HCT116 (cell line): ENCODE measurements around the gene IPO11.

Experiments
- CEBPB ChIP-seq: IDR thresholded peaks from 2 replicates; pipeline ENCODE4 v1.6.1; 2012; ENCODE audit warnings: low read depth
- ELF1 ChIP-seq: IDR thresholded peaks from 2 replicates; pipeline ENCODE4 v1.6.1; 2012; ENCODE audit warnings: low read depth, borderline replicate concordance
- EZH2 ChIP-seq: fragments of 200-600 bp; sonication (generic); IDR thresholded peaks from 2 replicates; pipeline ENCODE4 v1.6.1; 2017; ENCODE audit warnings: antibody characterized with exemption, mixed run types
- POLR2A ChIP-seq: IDR thresholded peaks from 2 replicates; pipeline ENCODE4 v1.7.0; 2011; ENCODE audit warnings: borderline replicate concordance; ENCODE audit not compliant: insufficient read depth, insufficient read length; ENCODE audit errors: extremely low read depth
- RAD21 ChIP-seq: IDR thresholded peaks from 2 replicates; pipeline ENCODE4 v1.6.1; 2012; ENCODE audit warnings: low read depth, mild to moderate bottlenecking
- SRF ChIP-seq: IDR thresholded peaks from 2 replicates; pipeline ENCODE4 v1.6.1; 2012; ENCODE audit warnings: low read depth
- ZNF274 ChIP-seq: fragments of 200-500 bp; sonication (Bioruptor generic); IDR thresholded peaks from 2 replicates; pipeline ENCODE4 v1.6.1; 2014; ENCODE audit warnings: mild to moderate bottlenecking, low read depth, low read length, inconsistent platforms
- TF ChIP-seq, protein P1 (sequence below), 3 experiments: fragments of 200-600 bp in 1 of 3; sonication (generic) in 1 of 3; IDR thresholded peaks in 2 of 3; conservative IDR thresholded peaks in 1 of 3; 2 replicates each; pipeline ENCODE4 v1.5.1; 2012 to 2017; ENCODE audit warnings: low read depth in 2 of 3, low read length in 2 of 3, antibody characterized with exemption in 1 of 3, borderline replicate concordance in 1 of 3, control low read depth in 1 of 3, mild to moderate bottlenecking in 1 of 3, mixed read lengths in 1 of 3, mixed run types in 1 of 3, moderate library complexity in 1 of 3; ENCODE audit not compliant: insufficient read depth in 1 of 3
- TF ChIP-seq, protein P2 (sequence below): IDR thresholded peaks from 2 replicates; pipeline ENCODE4 v1.6.1; 2011; ENCODE audit warnings: mild to moderate bottlenecking, low read length, moderate library complexity; ENCODE audit not compliant: insufficient replicate concordance; ENCODE audit errors: extremely low read depth

DNA sequence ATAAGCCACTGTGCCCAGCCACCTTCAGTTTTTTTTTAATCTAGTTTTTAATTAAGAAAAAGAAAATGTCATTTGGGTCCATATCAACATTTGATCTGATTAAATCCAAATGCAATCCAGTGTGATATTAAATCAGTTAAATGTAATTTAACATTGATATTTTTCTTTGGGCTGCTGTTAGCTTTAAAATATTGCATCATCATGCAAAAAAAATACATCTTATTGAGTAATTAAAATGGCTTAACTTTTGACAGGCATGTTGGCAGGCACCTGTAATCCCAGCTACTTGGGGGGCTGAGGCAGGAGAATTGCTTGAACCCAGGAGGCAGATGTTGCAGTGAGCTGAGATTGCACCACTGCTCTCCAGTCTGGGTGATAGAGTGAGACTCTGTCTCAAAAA is 143.4 kb downstream of the IPO11 start:
- TF ChIP-seq ZNF274 (no peak), CEBPB (no peak), RAD21 (no peak), SRF (no peak), EZH2 (no peak), POLR2A (no peak), ELF1 (no peak)
- TF ChIP-seq, protein P1, sequence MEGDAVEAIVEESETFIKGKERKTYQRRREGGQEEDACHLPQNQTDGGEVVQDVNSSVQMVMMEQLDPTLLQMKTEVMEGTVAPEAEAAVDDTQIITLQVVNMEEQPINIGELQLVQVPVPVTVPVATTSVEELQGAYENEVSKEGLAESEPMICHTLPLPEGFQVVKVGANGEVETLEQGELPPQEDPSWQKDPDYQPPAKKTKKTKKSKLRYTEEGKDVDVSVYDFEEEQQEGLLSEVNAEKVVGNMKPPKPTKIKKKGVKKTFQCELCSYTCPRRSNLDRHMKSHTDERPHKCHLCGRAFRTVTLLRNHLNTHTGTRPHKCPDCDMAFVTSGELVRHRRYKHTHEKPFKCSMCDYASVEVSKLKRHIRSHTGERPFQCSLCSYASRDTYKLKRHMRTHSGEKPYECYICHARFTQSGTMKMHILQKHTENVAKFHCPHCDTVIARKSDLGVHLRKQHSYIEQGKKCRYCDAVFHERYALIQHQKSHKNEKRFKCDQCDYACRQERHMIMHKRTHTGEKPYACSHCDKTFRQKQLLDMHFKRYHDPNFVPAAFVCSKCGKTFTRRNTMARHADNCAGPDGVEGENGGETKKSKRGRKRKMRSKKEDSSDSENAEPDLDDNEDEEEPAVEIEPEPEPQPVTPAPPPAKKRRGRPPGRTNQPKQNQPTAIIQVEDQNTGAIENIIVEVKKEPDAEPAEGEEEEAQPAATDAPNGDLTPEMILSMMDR (IDR thresholded peaks at IDR 0.05 in 2 of 3, conservative IDR thresholded peaks at IDR 0.05 in 1 of 3; ENCODE audit: borderline replicate concordance in 1 of 3, insufficient read depth in 1 of 3, low read depth in 2 of 3, low read length in 2 of 3), result no peak
- TF ChIP-seq, protein P2, sequence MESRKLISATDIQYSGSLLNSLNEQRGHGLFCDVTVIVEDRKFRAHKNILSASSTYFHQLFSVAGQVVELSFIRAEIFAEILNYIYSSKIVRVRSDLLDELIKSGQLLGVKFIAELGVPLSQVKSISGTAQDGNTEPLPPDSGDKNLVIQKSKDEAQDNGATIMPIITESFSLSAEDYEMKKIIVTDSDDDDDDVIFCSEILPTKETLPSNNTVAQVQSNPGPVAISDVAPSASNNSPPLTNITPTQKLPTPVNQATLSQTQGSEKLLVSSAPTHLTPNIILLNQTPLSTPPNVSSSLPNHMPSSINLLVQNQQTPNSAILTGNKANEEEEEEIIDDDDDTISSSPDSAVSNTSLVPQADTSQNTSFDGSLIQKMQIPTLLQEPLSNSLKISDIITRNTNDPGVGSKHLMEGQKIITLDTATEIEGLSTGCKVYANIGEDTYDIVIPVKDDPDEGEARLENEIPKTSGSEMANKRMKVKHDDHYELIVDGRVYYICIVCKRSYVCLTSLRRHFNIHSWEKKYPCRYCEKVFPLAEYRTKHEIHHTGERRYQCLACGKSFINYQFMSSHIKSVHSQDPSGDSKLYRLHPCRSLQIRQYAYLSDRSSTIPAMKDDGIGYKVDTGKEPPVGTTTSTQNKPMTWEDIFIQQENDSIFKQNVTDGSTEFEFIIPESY, result no peak
